ENCODE data around the gene NSF. TPM values are rescaled to one million over a fixed set of nuclear protein-coding genes. Genes with fewer than 3 reads are reported as not detected.

Gene NSF
- total and polyA plus RNA-seq, 8 donors = 26.9 to 61.8 (median 32.0) TPM

DNA sequence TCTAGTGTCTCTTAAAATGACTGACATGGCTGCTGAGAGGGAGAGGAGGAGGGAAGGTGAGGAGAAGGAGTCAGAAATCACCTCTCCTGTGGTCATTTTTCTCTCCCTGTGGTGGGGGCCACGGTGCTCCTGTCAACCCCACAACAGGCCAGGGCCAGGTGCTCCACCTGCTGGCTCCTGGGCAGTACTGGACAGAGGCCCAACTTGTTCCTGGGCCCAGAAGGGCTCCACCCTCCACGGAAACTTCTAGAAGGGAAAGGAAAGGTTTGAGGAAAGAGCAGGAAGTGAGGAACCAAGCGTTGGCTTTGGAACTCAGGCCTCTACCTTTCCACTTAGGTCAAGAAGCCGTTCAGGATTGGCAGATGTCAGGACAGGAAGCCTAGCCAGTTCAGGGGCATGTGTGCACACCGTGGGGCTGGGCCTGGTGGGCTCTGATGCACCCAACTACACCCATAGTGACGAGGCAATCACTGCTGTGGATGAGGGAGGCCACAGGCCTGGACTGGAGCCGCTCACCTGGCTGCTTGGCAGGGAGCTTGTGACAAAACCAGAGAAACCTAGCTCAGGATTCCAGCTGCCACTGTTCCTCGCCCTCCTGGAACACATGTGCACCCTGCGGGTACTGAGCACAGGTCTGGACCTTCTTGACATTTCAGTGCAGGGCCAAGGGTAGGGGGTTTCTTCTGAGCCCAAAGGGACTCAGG, 191.9 kb downstream of the NSF start:
- ATAC-seq = peak; percentile 84
- Histone ChIP-seq H3K27ac (no peak overlapping the region), H3K27me3 (peaks cover 0 to 11% of the 10 kb centered on the region in 2 donors), H3K9me3 (no peaks in the 10 kb centered on the region), H3K4me3 (no peak overlapping the region), H3K36me3 (no peaks in the 10 kb centered on the region), H3K4me1 (no peaks in the 10 kb centered on the region)
- TF ChIP-seq, protein P1, sequence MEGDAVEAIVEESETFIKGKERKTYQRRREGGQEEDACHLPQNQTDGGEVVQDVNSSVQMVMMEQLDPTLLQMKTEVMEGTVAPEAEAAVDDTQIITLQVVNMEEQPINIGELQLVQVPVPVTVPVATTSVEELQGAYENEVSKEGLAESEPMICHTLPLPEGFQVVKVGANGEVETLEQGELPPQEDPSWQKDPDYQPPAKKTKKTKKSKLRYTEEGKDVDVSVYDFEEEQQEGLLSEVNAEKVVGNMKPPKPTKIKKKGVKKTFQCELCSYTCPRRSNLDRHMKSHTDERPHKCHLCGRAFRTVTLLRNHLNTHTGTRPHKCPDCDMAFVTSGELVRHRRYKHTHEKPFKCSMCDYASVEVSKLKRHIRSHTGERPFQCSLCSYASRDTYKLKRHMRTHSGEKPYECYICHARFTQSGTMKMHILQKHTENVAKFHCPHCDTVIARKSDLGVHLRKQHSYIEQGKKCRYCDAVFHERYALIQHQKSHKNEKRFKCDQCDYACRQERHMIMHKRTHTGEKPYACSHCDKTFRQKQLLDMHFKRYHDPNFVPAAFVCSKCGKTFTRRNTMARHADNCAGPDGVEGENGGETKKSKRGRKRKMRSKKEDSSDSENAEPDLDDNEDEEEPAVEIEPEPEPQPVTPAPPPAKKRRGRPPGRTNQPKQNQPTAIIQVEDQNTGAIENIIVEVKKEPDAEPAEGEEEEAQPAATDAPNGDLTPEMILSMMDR (IDR thresholded peaks at IDR 0.05) = peak; percentile 29 to 48
- no peak for DNase-seq
- intact Hi-C loops (cut with DNase I) = no loop called here

DNA sequence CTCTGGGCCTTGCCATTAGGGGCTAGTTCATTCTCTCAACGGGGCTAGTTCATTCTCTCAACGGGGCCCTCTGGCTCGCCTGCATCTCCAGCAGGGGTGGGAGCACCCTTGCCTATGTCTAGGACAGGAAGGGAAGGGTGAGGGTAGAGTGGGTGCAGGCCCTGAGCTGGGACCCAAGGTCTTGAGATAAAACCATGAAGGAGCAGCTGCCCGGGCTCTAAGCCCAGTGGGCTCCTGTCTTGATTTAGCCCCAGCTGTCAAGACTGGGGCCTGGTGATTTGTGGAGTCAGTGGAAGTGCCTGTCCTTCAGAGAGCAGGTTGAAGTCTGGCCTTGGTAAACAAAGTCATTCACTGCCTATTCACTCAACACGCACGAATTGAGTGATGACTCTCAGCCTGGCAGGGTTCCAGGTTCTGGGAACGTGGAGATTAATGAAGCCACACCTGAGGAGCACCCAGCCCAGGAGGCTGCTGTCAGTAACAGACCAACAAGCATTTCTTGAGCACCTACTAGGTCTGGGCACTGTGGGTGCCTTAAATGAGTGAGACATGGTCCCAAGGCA, 192.6 kb downstream of the NSF start:
- no peak for DNase-seq

DNA sequence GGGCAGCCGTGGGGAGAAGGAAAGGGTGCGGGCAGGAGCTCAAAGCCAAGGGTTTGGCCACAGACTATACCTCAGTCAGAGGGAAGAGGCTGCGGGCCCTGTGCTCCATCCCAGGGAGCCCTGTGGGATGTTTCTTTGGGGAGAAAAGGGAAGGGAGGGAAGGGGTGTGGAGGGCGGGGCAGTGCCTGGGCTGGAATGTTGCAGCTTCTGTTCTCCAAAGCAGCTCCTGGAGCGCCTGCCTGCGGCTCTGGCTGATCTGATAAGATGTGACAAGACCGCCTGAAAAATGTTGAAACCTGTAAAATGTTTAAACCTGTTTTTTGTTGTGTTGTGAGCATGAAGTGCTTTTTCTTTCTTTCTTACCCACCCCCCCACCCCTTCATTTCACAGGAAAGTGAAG, 195.2 kb downstream of the NSF start:
- peak in 1 of 4 donors; percentile 54 for DNase-seq
- intact Hi-C loops (cut with DNase I) = no loop called here
- Histone ChIP-seq H3K27me3 (peaks cover 0 to 13% of the 10 kb centered on the region in 2 donors), H3K4me1 (no peaks in the 10 kb centered on the region), H3K27ac (no peak overlapping the region), H3K36me3 (no peaks in the 10 kb centered on the region), H3K9me3 (no peaks in the 10 kb centered on the region), H3K4me3 (no peak overlapping the region)
- TF ChIP-seq, protein P1 (IDR thresholded peaks at IDR 0.05) = no peak
- ATAC-seq = peak; percentile 43

More for the DNA sequence above, 192.6 kb downstream of the NSF start:
- Histone ChIP-seq H3K27ac (no peak overlapping the region), H3K27me3 (peaks cover 0 to 5% of the 10 kb centered on the region in 2 donors), H3K36me3 (no peaks in the 10 kb centered on the region), H3K4me3 (no peak overlapping the region), H3K4me1 (no peaks in the 10 kb centered on the region), H3K9me3 (no peaks in the 10 kb centered on the region)
- ATAC-seq = peak; percentile 13
- intact Hi-C loops (cut with DNase I) = no loop called here
- TF ChIP-seq, protein P1 (IDR thresholded peaks at IDR 0.05) = no peak

DNA sequence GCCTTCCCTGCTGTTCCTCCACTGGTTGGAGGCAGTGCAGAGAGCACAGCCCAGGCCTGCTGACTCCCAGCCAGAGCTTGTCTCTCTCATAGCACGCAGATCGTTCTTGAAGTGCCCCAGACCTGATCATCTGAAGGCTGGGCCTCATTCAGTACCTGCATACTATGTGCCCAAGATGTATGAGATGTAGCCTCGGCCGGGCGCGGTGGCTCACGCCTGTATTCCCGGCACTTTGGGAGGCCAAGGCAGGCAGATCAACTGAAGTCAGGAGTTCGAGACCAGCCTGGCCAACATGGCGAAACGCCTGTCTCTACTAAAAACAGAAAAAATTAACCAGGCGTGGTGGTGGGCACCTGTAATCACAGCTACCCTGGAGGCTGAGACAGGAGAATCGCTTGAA, 197.0 kb downstream of the NSF start:
- Histone ChIP-seq H3K27me3 (peaks cover 0 to 23% of the 10 kb centered on the region in 2 donors), H3K9me3 (no peaks in the 10 kb centered on the region), H3K4me3 (no peak overlapping the region), H3K36me3 (no peaks in the 10 kb centered on the region), H3K27ac (no peak overlapping the region), H3K4me1 (no peaks in the 10 kb centered on the region)
- intact Hi-C loops (cut with DNase I) = no loop called here
- TF ChIP-seq, protein P1 (IDR thresholded peaks at IDR 0.05) = no peak
- DNase-seq (no peak), ATAC-seq (no peak)

DNA sequence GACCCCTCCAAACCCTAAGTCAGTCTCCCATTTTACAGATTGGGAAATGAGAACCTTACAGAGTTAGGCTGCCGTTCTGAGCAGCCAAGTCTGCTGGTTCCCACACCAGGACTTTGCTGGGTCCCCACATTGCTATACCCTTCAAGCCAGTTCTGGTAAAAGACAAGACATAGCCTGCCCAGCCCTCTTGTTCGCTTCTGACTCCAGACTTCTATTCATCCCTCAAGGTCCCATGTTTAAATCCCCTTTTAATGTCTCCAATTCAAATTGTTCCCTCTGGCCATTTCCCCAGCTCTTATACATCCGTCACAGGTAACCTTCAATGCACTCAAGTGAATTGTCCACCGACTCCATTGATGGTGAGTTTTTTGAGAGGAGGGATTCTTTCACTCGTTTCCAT, 197.8 kb downstream of the NSF start:
- H3K4me1 ChIP-seq = no peaks in the 10 kb centered on the region
- peaks cover 0 to 31% of the 10 kb centered on the region in 2 donors for H3K27me3 ChIP-seq
- no peaks in the 10 kb centered on the region for H3K9me3 ChIP-seq
- DNase-seq = no peak
- no peak overlapping the region for H3K27ac ChIP-seq
- H3K36me3 ChIP-seq = no peaks in the 10 kb centered on the region
- intact Hi-C loops (cut with DNase I) = no loop called here
- TF ChIP-seq, protein P1 (IDR thresholded peaks at IDR 0.05) = no peak
- ATAC-seq = no peak
- no peak overlapping the region for H3K4me3 ChIP-seq

All from left lung (tissue), 10 donors.